Thyroid gland (tissue), 4 donors: ENCODE data around the gene PTPRN2. TPM values are rescaled to one million over a fixed set of nuclear protein-coding genes. Genes with fewer than 3 reads are reported as not detected.

Experiments
- DNase-seq, 2 donors: peaks; one replicate each; pipeline ENCODE4 v3.0.0-alpha.2; 2019
- H3K27ac ChIP-seq, 3 donors: fragments of 200-600 bp; sonication (generic); 1 replicate in 2 of 3; 2 replicates in 1 of 3; pipeline ENCODE4 v1.5.1; 2016 to 2019; ENCODE audit warnings: mild to moderate bottlenecking in 1 of 3, moderate library complexity in 1 of 3
- H3K27me3 ChIP-seq: fragments of 200-600 bp; sonication (generic); one replicate; pipeline ENCODE4 v1.5.1; 2019
- H3K36me3 ChIP-seq, 2 donors: fragments of 200-600 bp; sonication (generic); one replicate each; pipeline ENCODE4 v1.5.1; 2016 to 2019
- H3K4me1 ChIP-seq, 2 donors: fragments of 200-600 bp; sonication (generic); one replicate each; pipeline ENCODE4 v1.5.1; 2017 to 2019
- H3K4me3 ChIP-seq, 3 donors: fragments of 200-600 bp; sonication (generic); replicated peaks in 1 of 3; 1 replicate in 2 of 3; 2 replicates in 1 of 3; pipeline ENCODE4 v1.5.1; 2016; ENCODE audit warnings: mild to moderate bottlenecking in 1 of 3
- H3K9me3 ChIP-seq: fragments of 200-600 bp; sonication (generic); one replicate; pipeline ENCODE4 v1.5.1; 2017
- CTCF ChIP-seq, 6 experiments: fragments of 200-600 bp in 3 of 6; fragments of 450-650 bp in 3 of 6; sonication (generic) in 3 of 6; IDR thresholded peaks; one replicate each; pipeline ENCODE4 v1.5.1; 2016 to 2019; ENCODE audit warnings: antibody characterized with exemption in 6 of 6, mild to moderate bottlenecking in 2 of 6, inconsistent platforms in 1 of 6, moderate library complexity in 1 of 6
- POLR2A ChIP-seq, 2 donors: fragments of 450-650 bp; IDR thresholded peaks; one replicate each; pipeline ENCODE4 v1.6.1; 2017; ENCODE audit warnings: antibody characterized with exemption in 2 of 2, mild to moderate bottlenecking in 2 of 2, moderate library complexity in 1 of 2
- WGBS, 2 donors: methylation state at CpG; one replicate each; pipeline ENCODE4 v1.1.5; 2017; 5-methylcytosine and 5-hydroxymethylcytosine counted together
- intact Hi-C: fragments of 100-400 bp; cut with DNase I; formaldehyde crosslinking; loops from one replicate; pipeline ENCODE4 v1.15.1; 2023
- total RNA-seq, 4 donors: library from RNA; depleted of rRNA; stranded (reverse); fragments of >200 nt; gene quantifications; one replicate each; pipeline ENCODE4 v1.2.3, GENCODE V29; 2016

Gene PTPRN2
- total RNA-seq, 4 donors from 2014 or later, result 4.2 to 9.9 (median 7.7) TPM

GRCh38 chr7:158506626-158507025 is 81.0 kb downstream of the PTPRN2 start:
- H3K36me3 ChIP-seq, result no peaks in the 10 kb centered on the region
- no peaks in the 10 kb centered on the region for H3K27me3 ChIP-seq
- H3K4me3 ChIP-seq, result no peak overlapping the region
- H3K4me1 ChIP-seq, result no peaks in the 10 kb centered on the region
- intact Hi-C loops, result no loop called here
- no peak overlapping the region for H3K27ac ChIP-seq
- no peak for DNase-seq
- no peaks in the 10 kb centered on the region for H3K9me3 ChIP-seq
- WGBS, 2 donors, result 94 to 98% methylated on average over 5 of the region's 12 CpGs
- TF ChIP-seq CTCF (IDR thresholded peaks at IDR 0.05) (no peak), POLR2A (IDR thresholded peaks at IDR 0.05) (no peak)

GRCh38 chr7:158505683-158506082 is 81.9 kb downstream of the PTPRN2 start:
- WGBS, 2 donors, result 94 to 95% methylated on average over 13 to 14 of the region's 14 CpGs
- DNase-seq, result no peak
- intact Hi-C loops, result no loop called here

GRCh38 chr7:158502068-158502750 is 85.4 kb downstream of the PTPRN2 start:
- no peak overlapping the region for H3K4me3 ChIP-seq
- H3K4me1 ChIP-seq, result no peaks in the 10 kb centered on the region
- H3K36me3 ChIP-seq, result no peaks in the 10 kb centered on the region
- 83 to 85% methylated on average over 11 of the region's 11 CpGs for WGBS, 2 donors
- DNase-seq, result no peak
- TF ChIP-seq CTCF (IDR thresholded peaks at IDR 0.05) (no peak), POLR2A (IDR thresholded peaks at IDR 0.05) (no peak)
- H3K27me3 ChIP-seq, result no peaks in the 10 kb centered on the region
- H3K9me3 ChIP-seq, result no peaks in the 10 kb centered on the region
- intact Hi-C loops, result no loop called here
- H3K27ac ChIP-seq, result no peak overlapping the region

More at GRCh38 chr7:158505683-158506082, 81.9 kb downstream of the PTPRN2 start:
- Histone ChIP-seq H3K36me3 (no peaks in the 10 kb centered on the region), H3K9me3 (no peaks in the 10 kb centered on the region), H3K27ac (no peak overlapping the region), H3K4me3 (no peak overlapping the region), H3K27me3 (no peaks in the 10 kb centered on the region), H3K4me1 (no peaks in the 10 kb centered on the region)
- TF ChIP-seq POLR2A (IDR thresholded peaks at IDR 0.05) (no peak), CTCF (IDR thresholded peaks at IDR 0.05) (no peak)

- TF ChIP-seq POLR2A (IDR thresholded peaks at IDR 0.05) (no peak), CTCF (IDR thresholded peaks at IDR 0.05) (no peak)
- H3K27me3 ChIP-seq, result no peaks in the 10 kb centered on the region
- intact Hi-C loops, result no loop called here
- H3K27ac ChIP-seq, result no peak overlapping the region
- H3K4me1 ChIP-seq, result no peaks in the 10 kb centered on the region
- no peak overlapping the region for H3K4me3 ChIP-seq
- 87 to 88% methylated on average over 25 to 26 of the region's 28 CpGs for WGBS, 2 donors
- DNase-seq, result no peak
- no peaks in the 10 kb centered on the region for H3K9me3 ChIP-seq
- H3K36me3 ChIP-seq, result no peaks in the 10 kb centered on the region
These were observed 86.1 kb downstream of the PTPRN2 start for GRCh38 chr7:158501393-158502067.

GRCh38 chr7:158500651-158501052 is 87.0 kb downstream of the PTPRN2 start:
- Histone ChIP-seq H3K27me3 (no peaks in the 10 kb centered on the region), H3K36me3 (no peaks in the 10 kb centered on the region), H3K9me3 (no peaks in the 10 kb centered on the region), H3K4me3 (no peak overlapping the region), H3K4me1 (no peaks in the 10 kb centered on the region), H3K27ac (no peak overlapping the region)
- 62 to 67% methylated on average over 19 to 29 of the region's 29 CpGs for WGBS, 2 donors
- no peak for DNase-seq
- TF ChIP-seq CTCF (IDR thresholded peaks at IDR 0.05) (no peak), POLR2A (IDR thresholded peaks at IDR 0.05) (no peak)
- intact Hi-C loops, result no loop called here
